A172 (cell line): ENCODE results near the gene SMIM10L2A. TPM values are rescaled to one million over a fixed set of nuclear protein-coding genes. Genes with fewer than 3 reads are reported as not detected.
"Not testable (repeated sequence)": the region's sequence is repeated elsewhere in the genome, so short reads cannot be mapped to it uniquely, and the experiment has no call there.

Experiments
- DNase-seq: peaks from one replicate; pipeline ENCODE4 v3.0.0-alpha.2; 2015; ENCODE audit warnings: low spot score
- total RNA-seq: library from RNA; depleted of rRNA; stranded (reverse); fragments of >200 nt; shearing (Covaris generic); gene quantifications from 2 replicates; pipeline ENCODE4 v1.2.3, GENCODE V29; 2014

Gene SMIM10L2A
- total RNA-seq, 1 experiment from 2014 or later, result 0.29 TPM

DNA sequence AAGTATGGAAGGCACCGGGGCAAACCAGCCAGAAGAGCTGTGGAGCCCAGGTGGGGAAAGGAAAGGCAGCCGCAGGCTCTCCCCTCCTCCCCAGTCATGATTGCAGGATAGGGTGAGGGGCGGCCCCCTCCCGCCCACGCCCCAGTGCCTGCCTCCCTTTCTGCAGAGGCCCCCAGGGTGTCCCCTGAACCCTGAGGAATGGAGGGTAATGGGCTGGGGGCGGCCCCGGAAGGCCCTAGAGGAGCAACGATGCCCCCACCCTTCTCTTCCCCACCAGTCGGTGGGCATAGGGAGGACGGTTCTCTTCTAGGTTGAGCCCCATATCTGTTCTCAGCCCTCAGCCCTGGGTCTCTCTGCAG lies 1.0 kb downstream of the SMIM10L2A start:
- not testable (repeated sequence) for DNase-seq

DNA sequence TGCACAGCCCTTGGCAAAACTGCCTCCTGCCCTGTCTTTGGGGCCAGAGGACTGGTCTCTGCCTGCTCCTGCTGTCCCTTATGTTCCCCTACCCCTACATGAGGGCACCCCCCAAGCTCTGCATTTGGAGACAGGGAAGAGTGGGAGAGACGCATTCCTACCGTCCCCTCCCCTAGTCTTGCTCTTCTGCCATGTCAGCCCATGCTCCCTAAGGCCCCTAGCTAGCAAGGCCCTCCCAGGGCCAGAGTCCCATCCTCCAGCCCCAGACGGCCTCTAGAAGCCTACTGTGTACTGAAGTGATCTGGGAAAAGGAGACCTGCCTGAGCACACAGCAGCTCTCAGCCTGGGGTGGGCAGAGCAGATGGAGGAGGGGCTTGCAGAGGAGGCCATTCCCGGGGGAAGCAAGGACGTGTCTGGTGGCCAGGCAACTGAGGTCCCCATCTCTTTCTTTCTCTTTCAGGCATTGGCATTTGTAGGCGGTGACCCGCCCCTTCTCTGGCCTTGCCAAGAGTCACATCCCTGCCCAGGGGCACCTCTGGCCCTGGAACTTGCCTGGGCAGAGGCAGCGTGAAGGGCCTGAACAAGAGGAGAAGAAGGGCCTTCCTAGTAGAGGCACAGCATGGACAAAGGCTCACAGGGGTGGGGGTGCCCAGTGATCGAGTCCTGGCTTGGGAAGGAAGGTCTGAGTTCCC lies 1.6 kb downstream of the SMIM10L2A start:
- not testable (repeated sequence) for DNase-seq

DNA sequence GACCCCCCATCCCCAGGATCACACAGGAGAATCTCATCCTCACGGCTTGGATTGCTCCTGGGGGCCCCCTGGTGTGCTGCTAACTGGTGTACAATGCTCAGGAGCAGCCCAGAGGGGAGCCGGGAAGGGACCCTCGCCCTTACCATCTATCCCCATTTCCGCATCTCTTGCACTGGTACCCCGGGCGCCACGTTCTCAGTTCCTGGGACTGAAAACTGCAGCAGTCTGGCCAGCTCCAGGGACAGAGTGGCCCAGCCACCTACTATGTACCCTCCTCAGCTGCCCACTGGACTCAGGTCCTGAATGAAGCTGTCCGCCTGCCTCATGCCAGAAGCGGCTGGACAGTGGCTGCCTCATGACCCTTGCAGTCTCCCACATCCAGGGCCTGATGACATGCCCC lies 2.7 kb downstream of the SMIM10L2A start:
- DNase-seq, result no peak

DNA sequence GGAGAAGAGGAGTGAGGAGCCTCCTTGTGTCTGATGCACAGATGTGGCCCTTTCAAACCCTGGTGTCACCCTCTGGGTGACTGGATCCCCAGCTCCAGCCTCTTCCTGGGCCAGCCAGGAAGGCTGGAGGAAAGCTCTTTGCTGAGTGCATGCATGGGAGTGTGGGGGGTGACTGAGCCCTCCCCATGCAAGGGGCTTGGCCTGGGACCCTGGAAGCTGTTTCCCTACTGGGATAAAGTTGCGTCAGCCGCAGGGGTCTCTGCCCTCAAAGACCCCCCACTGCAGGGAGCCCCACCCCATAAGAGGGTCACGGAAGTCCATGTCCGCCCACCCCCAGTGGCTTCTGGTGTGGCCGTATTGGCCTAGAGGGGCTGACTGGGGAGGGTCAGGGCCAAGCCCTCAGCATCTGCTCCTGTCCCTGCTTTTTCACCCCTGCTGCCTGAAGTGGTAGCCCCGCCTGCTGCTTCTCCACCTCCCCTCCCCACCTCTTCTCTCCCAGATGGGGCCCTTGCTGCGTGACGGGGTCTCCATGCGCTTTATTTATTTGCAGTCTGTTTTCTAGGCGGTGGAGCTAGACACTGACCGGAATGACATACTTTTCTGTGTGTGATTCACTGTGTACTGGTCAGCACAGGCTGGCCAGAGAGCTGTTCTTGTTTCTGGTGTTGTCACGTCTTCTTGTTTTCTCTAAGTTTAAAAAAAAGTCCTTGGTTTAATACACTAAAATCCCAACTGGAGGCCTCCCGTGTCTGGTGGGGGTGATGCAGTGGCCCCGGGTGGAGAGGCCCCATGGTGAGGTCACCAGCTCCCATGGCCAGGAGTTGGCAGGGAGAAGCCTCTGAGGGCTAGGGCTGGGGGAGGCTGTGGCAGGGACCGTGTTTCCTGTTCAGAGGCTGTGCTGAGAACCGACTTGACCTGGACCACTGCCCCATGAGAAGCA lies 3.6 kb downstream of the SMIM10L2A start:
- no peak for DNase-seq

DNA sequence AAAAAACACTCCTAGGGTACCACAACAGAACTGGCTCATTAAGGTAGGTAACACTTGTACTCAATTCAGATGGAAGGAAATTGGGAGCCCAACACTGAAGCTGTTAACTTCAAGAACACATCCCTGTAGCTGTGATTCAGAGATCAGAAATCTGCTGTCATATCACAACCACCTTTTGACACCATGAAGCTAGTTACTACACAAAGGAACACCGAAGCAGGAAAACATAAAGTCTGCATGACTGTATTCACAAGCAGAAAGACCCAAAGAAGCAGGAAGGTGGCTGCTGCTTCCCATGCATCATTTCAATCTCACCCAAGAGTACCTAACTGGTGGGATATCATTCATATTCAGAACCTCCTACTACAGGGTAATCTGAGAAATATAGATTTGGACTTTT lies 7.7 kb downstream of the SMIM10L2A start:
- DNase-seq, result no peak

DNA sequence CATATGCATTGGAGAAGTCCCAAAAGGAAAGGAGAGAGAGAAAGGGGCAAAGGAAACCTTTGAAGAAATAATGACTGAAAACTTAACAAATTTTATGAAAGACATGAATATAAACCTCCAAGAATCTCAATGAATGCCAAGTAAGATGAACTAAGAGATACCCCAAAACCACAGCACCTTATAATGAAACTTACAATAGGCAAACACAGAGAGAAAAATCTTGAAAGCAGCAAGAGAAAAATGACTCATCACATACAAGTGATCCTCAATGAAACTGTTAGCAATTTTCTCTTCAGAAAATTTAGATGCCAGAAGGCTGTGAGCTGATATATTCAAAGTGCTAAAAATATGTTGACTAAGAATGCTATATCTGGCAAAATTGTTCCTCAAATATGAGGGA lies 10.1 kb downstream of the SMIM10L2A start:
- no peak for DNase-seq

- DNase-seq, result no peak
Observed at GRCh38 chrX:135432453-135432852, 10.7 kb downstream of the SMIM10L2A start.

GRCh38 chrX:135432881-135433521 lies 11.3 kb downstream of the SMIM10L2A start:
- DNase-seq, result no peak

- DNase-seq, result no peak
Observed at GRCh38 chrX:135433531-135434257, 11.9 kb downstream of the SMIM10L2A start.

DNA sequence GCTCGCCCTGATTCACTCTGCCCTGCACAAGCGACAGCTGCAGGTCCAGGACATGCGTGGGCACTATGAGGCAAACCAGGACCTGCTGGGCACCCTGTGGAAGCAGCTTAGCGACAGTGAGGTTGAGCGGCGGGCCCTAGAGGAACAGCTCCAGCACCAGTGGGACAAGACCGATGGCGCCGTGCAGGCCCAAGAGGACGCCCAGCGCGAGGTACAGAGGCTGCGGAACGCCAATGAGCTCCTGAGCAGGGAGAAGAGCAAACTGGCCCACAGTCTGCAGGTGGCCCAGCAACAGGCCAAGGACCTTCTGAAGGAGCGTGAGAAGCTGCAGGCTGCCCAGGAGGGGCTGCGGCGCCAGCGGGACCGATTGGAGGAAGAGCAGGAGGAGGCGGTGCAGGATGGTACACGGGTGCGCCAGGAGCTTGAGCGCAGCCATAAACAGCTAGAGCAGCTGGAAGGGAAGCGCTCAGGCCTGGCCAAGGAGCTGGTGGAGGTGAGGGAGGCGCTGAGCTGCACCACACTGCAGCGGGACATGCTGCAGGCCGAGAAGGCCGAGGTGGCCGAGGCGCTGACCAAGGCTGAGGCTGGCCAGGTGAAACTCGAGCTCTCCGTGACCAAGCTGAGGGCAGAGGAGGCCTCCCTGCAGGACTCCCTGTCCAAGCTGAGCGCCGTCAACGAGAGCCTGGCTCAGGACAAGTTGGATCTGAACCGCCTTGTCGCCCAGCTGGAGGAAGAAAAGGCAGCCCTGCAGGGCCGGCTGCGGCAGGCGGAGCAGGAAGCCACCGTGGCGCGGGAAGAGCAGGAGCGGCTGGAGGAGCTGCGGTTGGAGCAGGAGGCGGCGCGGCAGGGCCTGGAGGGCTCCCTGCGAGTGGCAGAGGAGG lies 12.8 kb downstream of the SMIM10L2A start:
- no peak for DNase-seq

- no peak for DNase-seq
Observed at GRCh38 chrX:135435139-135435922, 13.6 kb downstream of the SMIM10L2A start.

- no peak for DNase-seq
Observed at GRCh38 chrX:135435933-135436332, 14.2 kb downstream of the SMIM10L2A start.

DNA sequence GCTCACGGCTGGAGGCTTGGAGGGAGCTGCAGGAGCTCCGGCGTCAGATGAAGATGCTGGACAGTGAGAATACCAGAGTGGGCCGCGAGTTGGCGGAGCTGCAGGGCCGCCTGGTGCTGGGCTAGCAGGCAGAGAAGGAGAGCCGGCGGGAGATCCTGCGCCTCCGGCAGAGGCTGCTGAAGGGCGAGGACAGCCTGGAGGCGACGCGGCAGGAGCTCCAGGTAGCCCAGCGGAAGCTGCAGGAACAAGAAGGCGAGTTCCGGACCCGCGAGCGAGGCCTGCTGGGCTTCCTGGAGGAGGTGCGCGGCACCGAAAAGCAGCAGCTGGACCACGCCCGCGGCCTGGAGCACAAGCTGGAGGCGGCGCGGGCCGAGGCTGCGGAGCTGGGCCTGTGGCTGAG lies 14.7 kb downstream of the SMIM10L2A start:
- no peak for DNase-seq

DNA sequence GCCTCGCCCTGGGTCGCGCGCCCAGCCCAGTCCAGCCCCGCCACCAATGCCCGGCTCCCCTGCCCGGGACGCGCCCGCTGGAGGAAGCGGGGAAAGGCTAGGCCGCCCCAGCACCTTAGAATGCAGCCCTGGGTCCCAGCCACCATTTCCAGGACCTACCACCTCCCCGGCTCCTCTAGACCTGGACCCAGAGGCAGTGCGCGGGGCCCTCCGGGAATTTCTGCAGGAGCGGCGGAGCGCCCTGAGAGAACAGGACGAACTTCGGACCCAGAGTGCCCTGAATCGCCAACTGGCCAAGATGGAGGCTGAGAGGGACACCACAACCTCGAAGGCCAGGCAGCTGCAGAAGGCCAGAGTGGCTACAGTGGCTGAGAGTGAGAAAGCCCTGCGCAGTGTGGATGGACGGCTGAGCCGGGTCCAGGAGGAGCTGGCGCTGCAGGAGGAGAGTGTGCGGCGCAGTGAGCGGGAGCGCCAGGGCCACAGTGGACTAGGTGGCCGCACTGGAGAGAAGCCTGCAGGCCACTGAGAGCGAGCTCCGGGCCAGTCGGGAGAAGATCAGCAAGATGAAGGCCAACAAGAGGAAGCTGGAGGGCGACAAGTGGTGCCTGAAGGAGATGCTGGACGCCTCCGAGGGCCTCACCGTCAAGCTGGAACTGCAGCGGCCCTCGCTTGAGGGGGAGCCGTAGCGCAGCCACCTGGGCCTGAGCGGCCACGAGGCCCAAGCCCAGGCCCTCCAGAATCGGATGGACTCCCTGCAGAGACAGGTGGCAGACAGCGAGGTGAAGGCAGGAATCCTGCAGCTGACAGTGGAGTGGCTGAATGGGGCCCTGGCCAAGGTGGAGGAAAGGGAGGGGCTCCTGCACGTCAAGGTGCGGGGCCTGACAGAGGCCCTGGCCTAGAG lies 15.5 kb downstream of the SMIM10L2A start:
- no peak for DNase-seq

DNA sequence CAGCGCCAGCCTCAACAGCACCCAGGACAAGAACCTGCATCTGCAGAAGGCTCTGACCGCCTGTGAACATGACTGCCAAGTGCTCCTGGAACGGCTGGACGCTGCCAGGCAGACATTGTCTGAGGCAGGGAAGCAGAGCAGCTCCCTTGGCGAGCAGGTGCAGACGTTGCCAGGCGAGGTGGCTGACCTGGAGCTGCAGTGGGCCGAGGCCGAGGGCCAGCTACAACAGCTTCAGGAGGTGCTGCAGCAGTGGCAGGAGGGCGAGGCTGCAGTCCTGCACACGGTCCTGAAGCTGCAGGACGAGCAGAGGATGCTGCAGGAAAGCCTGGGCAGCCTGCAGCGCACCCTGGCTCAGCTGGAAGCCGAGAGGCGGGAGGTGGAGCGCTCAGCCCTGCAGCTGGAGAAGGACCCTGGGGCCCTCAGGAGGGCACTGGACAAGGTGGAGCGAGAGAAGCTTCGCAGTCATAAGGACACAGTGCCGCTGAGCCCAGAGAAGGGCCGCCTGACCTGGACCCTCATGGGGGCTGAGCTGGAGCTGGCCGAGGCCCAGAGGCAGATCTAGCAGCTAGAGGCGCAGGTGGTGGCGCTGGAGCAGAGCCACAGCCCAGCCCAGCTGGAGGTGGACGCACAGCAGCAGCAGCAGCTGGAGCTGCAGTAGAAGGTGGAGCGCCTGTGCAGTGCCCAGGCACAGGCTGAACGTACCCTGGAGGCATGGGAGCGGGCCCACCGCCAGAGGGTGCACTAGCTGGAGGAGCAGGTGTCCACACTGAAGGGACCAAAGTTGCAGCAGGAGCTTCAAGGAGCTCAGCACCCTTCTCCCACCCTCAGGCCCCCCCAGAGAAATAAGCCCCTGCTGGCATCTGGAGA lies 16.4 kb downstream of the SMIM10L2A start:
- no peak for DNase-seq

GRCh38 chrX:135438734-135439043 lies 16.9 kb downstream of the SMIM10L2A start:
- DNase-seq, result no peak

GRCh38 chrX:135449637-135450550 lies 28.1 kb downstream of the SMIM10L2A start:
- DNase-seq, result no peak
